Left hindlimb (tissue), 1 donor: ENCODE measurements around the gene SLC6A6.
A peak's percentile ranks its signal among the peaks of the same experiment; 100 is the strongest.

Source experiments
- DNase-seq: peaks from one replicate; pipeline ENCODE4 v3.0.0-alpha.2; 2018

SLC6A6 gene

GRCh38 chr3:14422016-14422963 lies 19.9 kb downstream of the SLC6A6 start:
- no peak for DNase-seq

GRCh38 chr3:14423197-14423743 lies 20.9 kb downstream of the SLC6A6 start:
- DNase-seq: no peak

- no peak for DNase-seq
These were observed 21.6 kb downstream of the SLC6A6 start for GRCh38 chr3:14423963-14424362.

GRCh38 chr3:14424711-14425580 lies 22.5 kb downstream of the SLC6A6 start:
- no peak for DNase-seq

GRCh38 chr3:14425581-14426304 lies 23.3 kb downstream of the SLC6A6 start:
- DNase-seq: no peak

GRCh38 chr3:14426305-14426620 lies 23.9 kb downstream of the SLC6A6 start:
- no peak for DNase-seq

- DNase-seq: no peak
These were observed 26.0 kb downstream of the SLC6A6 start for GRCh38 chr3:14428087-14429033.

GRCh38 chr3:14429237-14429636 lies 26.8 kb downstream of the SLC6A6 start:
- no peak for DNase-seq

GRCh38 chr3:14429640-14430039 lies 27.2 kb downstream of the SLC6A6 start:
- DNase-seq: no peak

GRCh38 chr3:14430053-14430452 lies 27.6 kb downstream of the SLC6A6 start:
- DNase-seq: no peak

GRCh38 chr3:14430706-14431451 lies 28.5 kb downstream of the SLC6A6 start:
- no peak for DNase-seq

GRCh38 chr3:14431452-14431916 lies 29.1 kb downstream of the SLC6A6 start:
- no peak for DNase-seq

- peak; percentile 76 for DNase-seq
These were observed 29.8 kb downstream of the SLC6A6 start for GRCh38 chr3:14431917-14432834.

- no peak for DNase-seq
These were observed 30.7 kb downstream of the SLC6A6 start for GRCh38 chr3:14433106-14433505.

- no peak for DNase-seq
These were observed 31.7 kb downstream of the SLC6A6 start for GRCh38 chr3:14434126-14434497.

- no peak for DNase-seq
These were observed 32.2 kb downstream of the SLC6A6 start for GRCh38 chr3:14434498-14435151.

GRCh38 chr3:14435175-14436014 lies 33.0 kb downstream of the SLC6A6 start:
- no peak for DNase-seq

- no peak for DNase-seq
These were observed 34.5 kb downstream of the SLC6A6 start for GRCh38 chr3:14436954-14437281.
